Measurements from ENCODE around the gene TTYH2.

Gene TTYH2

DNA sequence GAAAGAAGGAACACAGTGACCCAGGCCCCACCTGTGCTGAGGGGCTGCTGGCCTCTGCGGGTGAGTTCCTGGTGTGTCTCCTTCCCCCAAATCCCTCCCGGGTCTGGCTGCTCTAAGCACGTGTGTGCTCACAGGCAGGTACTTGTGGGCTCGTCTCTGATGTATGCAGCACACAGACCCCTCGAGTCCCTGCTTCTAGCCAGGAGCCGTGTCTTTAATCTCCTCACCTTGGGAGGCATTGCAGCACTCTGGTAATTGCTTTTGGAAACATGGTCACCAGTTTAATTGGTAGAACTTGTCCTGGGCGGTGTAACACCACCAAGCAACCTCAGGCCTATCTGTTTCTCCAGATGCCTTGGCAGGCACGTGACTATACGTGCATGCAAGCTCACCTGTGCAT, 18.7 kb upstream of the TTYH2 start:
- DNase-seq, result no peak

DNA sequence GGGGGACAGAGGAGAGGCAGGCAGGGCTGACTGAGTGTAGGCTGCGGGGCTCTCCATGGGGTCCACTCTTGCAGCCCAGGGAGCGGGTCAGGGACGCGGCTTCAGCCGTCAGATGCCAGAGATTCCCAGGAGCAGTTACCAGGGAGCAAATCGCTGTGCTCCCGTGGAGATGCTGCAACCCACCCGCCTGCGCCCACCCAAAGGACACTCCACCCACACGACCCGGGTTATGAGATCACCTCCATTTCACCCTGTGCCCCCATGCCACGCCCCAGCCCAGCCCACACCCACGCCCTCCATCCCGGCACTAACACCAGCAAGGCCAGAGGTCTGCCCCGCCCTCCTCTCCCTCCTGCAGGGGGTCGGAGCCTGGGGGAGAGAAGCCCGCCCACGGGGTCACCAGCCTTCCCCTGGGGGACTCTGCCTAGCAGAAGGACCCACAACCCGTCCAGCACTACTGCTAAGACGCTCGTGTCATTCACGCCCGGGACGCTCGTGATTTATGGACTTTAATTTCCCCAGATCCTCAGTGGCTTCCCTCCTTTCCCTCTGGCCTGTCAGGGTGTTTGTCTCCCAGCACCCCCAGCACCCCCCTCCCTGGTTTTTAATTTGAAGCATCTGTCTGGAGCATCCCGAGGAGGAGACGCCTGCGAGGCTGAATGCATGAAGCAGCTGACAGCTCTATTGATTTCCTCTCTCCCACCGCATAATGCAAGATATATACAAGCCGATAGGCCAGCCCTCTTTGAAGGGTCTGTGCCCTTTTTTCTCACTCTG, 16.6 kb upstream of the TTYH2 start:
- no peak for DNase-seq

DNA sequence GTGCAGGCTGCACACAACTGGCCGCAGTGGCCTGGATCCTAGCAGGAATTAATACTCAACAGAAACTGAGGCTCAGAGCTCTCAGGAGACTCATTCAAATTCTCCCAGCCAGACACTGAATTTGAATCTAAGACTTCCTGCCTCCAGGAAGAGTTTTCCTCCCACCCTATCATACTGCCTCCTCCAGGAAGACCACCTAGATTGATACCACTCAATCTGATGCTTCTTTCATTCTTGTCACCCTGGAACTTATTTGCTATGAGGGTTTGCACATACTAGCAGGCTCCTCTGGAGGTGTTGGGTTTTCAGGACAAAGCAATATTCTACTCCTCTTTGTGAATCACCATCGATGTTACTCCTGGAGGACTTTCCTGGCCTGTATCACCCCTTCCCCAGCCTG, 15.6 kb upstream of the TTYH2 start:
- no peak for DNase-seq

DNA sequence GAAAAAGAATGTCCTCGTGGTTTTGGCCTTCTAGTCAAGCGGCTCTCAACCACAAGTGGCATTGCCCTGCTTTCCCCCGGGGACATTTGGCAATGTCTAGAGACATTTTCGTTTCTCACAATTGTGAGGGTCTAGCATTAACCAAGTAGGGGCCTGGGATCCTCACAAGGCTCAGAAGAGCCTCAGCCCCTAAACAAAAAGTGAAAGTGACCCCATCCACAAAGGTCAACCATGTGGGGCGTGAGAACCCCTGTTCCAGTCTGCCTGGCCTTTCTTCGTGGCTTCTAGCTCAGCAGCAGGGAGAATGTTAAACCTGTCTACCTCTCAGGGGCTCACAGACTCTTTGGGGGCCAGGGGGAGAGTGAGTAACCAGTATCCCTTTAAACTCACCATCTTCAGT, 14.7 kb upstream of the TTYH2 start:
- DNase-seq, result no peak

DNA sequence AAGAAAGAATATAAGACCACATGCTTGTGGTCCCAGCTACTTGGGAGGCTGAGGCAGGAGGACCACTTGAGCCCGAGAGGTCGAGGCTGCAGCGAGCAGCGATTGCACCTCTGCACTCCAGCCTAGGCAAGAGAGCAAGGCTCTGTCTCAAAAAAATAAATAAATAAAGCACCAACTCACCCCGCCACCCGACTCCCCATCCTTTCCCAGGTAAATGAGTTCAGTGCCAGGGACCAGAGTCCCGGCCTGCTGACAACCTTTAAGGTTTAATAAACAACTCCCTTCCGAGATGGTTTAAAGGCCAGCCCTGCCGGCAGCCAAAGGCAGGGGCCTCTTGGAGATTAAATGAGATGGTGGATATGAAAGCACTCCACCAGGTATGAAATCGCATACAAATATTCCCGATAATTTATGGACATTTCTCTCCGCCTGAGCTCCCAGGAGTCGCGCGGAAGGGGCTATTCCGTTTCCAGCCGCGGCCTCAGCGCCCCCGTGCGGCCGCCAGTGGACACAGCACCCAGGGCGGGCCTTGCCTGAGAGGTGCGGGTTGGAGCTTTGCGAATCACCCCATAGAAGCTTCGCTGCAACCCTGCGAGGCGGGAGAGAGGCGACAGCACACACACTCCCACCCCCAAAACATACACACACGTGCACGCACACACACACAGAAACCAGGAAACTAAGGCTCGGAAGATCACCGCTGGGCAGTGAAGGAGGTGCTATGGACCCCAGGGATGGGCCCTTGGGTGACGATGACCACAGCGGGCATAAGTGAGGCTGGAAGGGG, 13.9 kb upstream of the TTYH2 start:
- DNase-seq, result peak in 1 of 2 experiments; percentile 29

DNA sequence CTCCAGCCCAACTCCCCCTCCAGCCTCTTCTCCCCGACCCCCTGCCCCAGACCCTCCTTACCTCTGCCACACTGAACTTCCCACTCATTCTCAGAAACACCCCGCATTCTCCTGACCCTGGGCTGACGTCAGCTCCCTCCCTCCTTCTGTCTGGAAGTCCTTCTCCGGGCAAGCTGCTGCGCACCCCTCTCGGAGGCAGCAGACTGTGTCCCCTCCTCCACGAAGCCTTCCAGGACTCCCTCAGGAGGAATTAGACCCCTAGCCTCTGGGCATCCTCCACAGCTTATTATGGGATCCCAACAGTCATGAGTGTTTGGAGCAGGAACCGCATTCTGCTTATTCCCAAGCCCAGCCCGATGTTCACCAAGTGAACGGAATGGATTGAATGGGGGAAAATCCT, 13.3 kb upstream of the TTYH2 start:
- no peak for DNase-seq

DNA sequence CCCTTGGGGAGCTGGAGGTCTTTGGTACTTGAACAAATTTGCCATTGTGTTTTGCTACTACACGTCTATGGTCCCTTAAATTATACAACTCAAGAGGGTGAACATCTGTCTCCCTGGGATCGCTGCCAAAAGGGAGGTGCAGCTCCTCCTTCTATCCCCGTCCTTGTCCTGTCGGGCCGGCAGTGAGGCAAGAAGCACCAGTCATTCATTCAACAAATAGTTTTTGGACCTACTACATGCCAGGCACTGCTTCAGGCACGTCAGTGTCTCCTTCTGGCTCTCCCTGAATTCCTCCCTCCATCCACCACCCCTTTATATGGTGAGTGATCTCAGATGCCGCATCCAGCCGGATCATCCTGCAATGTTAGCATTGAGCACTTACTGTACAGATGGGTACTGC, 12.1 kb upstream of the TTYH2 start:
- no peak for DNase-seq

DNA sequence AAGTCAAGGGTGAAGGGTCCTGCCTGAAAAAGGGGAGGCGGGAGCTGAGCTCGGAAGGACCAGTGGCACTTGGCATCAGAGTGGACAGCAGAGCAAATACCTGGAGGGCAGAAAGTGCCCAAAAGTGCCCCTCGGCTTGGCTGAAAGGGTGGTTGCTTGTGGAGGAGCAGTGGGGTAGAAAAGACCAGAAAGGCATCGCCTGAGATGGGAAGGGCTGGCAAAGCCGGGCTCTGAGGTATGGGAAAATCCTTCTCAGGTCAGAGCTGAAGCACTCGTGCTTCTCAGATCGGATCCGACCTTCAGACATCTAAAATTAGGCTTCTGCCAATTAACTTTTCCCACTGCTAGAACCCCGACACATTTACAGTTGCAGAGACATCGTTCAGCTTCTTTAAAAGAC, 11.4 kb upstream of the TTYH2 start:
- no peak for DNase-seq

DNA sequence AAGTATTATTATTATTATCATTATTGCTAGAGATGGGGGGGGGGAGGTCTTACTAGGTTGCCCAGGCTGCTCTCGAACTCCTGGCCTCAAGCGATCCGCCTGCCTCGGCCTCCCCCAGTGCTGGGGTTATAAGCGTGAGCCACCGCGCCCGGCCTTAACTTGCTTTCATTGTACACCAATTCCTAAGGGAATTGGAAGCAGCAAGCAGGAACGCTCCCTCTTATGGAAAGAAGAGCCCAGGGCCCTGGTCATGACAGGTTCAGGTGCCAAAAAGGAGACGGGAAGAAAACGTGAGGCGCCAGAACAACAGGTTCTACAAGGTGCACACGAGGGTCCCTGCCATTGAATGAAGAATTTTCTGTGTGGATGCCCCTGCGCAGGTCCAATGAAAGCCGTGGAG, 10.4 kb upstream of the TTYH2 start:
- DNase-seq, result no peak

DNA sequence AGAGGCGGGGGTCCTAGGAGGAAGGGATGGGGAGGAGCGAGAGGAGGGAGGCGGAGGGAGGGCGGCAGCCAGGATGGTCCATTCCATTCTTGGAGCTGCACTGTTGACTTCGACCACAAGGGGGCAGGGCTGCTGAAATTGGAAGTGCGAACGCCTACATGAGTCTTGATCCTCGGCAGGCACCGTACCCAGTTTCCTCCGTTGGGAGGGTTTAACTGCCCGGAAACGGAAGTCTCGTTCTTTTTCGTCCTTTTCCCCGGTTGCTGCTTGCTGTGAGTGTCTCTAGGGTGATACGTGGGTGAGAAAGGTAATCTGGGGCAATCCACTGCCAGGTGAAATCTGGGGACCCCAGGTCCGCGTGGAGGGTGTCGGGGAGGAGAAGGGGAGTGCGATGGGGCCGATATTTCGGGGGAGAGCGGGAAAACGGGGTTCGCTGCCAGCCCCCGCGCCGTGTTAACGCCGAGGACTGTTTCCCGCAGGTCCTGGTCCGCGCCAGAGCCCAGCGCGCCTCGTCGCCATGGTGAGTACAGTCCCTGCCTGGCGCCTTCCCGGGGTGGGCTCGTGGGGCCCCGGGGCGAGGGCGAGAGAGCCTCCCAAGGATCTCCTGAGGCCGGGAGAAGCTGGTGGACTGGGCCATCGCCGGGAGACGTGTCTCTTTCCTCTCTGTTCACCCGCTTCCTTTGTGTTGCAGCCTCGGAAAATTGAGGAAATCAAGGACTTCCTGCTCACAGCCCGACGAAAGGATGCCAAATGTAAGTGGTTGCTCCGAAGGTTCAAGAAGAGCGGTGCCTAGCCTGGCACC, 9.7 kb upstream of the TTYH2 start, which contains the start of gene RPL38:
Gene RPL38 (plus strand): TSS at position 240 of the 802 bp plus-strand sequence. CDS start 278 bp downstream, at position 518.
- peak; percentile 80 to 93 for DNase-seq

DNA sequence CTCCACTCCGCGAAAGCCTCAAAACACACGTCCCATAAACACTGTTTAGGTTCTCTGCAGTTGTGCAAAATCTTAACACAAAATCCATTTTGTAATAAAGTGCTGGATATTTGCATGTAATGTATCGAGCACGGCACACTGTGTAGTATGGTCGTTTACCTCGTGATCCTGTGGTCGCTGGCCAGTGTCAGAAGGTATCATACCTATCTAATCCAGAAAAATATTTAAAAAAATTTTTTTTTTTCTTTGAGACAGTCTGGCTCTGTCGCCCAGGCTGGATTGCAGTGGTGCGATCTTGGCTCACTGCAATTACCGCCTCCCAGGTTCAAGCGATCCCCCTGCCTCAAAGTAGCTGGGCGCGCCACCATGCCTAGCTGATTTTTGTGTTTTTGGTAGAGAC, 8.9 kb upstream of the TTYH2 start:
- DNase-seq, result no peak

DNA sequence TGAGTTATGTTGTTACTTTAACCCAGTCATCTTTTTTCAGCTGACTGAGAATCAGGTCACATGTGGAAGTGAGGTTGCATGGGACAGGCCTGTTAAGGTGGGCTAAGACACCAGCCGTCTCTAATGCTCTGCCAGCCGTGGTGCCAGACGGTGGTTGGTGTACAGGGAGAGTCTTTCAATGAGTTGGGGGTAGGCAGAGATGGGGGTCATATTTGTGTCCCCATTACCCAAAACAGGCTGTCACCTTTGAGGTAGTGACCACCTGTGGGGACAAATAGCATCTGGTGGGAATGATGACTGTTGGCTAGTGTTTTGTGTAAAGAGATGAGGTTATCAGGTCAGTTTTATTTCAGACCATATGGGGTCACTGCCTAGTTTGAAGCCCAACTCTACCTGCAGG, 8.1 kb upstream of the TTYH2 start:
- DNase-seq, result no peak

DNA sequence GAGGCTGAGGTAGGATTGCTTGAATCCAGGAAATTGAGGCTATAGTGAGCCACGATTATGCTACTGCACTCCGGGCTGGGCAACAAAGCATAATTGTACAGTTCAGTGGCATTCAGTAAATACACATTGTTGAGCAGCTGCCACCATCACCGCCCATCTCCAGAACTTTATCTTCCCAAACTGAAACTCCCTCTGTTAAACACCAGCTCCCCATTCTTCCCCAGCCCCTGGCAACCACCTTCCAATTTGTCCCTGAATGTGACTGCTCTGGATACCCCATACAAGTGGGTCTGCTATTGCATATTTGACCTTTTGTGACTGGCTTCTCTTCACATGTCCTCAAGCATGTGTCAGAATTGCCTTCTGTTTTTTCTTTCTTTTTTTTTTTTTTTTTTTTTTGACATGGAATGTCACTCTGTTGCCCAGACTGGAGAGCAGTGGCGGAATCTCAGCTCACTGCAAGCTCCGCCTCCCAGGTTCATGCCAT, 7.0 kb upstream of the TTYH2 start:
- no peak for DNase-seq

DNA sequence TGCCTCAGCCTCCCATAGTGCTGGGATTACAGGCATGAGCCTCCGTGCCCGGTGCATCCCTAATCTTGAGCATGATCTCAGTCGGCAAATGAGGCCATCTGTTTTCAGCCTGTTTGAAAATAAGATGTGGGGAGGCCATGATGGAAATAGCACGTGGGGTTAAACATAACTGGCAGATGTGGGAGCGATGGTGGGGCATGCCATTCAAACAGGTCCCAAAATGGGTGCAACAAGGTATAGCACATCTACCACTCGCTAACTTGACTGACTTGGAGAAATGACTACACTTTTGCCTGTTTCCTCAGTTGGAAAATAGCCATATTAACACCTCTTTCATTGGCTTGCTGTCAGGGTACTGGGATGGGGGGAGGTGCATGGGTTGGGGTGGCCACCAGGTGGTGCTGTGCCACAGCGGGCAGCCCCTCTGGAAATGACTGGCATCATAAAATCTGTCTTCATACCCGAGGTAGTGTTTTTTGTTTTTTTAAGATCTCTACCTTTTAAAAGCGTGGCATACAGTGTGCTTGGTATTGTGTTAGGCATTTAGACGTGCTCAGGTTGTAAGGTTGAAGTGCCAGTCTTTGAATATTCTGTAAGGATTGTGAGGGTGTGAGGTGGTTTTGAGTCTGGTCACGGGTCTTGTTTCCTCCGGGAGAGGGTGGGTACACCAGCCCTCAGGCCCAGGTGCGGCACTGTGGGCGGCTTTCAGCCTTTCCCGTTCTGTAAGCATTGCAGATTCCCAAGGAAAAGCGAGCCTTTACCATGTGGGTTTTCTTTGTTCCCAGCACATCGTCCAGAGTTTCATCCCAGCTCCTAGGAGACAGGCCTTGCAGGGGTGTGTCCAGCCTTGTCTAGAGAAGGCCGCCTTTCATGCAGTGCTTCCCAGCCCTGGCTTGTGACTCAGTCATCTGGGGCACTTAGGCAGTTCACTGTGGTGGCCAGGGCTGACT, 2.9 kb upstream of the TTYH2 start:
- DNase-seq, result peak in 1 of 2 experiments; percentile 68

DNA sequence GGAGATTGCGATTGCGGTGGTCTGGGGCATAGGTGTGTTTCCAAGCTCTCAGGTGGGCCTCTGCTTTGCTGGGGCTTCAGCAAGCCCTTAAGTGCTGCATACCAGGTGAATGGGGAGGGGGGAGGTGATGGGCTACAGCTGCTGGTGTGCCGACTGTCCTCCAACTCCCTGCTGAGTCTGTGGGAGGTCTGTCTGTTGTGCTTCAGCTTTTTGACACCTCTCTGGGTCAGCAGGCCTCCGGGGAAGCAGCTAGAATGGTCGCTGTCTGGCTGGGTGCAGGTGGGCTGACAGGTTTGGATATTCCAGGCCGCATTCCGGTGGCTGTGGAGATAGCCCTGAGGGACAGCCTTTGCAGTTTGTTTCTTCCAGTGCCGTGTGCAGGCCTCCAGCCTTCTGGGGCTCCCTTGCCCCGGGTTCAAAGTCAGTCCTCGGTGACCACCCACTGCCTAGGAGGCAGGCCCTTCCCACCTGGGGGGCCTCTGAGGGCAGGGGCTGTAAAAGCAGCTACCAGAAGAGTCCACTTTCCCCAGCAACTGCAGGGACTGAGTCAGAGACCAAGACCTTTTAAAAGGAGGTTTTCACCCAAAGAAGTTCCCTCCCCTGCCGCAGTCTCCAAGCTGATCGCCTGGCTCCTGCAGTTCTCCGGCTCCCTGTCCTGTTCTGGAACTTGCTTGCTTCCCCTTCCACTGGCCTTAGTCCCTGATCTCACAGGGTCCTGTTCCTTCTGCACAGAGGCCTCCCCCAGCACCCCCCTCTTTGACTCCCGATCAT, 2.0 kb upstream of the TTYH2 start:
- DNase-seq, result no peak

DNA sequence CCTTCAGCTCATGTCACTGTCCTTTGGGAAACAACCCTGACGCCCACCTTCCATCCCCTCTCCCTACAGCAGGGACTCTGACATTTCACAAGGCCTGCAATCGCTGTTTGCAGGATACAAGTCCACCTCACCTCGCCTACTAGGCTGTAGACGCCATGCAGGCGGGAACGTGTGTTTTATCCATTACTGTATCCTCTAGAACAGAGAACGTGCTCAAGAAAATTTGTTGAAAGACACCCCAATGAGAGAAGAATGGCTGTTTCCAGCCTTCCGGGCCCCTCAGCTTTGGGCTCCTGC, 1.5 kb upstream of the TTYH2 start:
- no peak for DNase-seq

DNA sequence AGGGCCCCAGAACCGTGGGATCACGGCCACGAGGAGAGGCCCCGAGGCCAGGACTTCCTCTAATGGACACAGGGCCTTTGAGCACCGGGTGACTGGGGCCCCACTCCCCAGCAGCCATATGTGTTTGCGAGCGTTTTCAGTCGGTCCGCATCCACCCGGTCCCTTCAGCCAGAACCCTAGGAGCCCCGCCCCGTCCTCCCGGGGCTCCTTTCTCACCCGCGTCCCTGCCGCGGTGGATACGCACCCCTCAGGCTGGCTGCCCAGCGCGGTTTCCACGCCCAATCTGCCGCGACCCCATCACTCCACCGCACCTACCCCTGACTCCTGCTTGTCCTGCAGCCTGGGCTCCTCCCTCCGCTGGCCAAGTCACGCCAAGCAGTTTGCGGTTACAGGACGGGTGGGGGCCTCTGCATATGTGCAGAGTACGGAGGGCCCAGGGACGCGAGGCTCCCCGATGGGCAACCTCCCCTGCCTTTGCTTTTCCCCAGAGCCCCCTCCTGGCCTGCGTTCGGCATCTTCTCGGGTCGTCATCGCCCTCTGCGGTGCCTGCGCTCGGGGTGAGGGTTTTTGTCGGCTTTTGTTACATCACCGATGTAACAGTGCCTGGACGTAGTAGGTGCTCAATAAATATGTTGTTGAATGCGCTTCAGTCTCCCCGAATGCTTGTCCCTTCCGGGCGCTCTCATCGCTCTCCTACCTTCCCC, 1.0 kb upstream of the TTYH2 start:
- no peak for DNase-seq

DNA sequence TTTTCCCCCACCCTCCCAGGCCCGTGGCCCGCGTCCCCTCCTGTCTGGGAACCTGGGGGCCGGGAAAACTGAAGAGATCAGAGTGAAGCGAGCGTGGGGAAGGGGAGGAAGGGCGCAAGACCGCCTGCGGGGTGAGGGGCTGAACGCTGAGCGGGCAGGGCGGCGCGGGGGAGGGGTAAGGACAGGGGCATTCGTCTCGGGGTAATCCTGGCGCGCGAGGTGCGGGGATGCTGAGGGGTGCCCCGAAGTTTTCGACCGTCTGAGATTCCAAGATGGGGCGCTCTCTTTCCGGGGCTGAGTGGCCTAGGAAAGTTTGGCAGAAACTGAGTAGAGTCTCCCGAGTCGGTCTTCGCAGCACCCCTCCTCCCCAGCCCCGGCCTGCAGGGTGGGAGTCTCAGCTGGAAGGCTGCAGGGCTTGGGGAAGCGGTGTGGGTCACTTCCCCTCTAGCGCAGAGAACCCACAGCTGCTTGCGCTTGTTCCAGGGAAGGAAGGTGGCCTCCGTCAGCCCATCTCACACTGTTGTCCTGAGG, 555 bp downstream of the TTYH2 start:
- no peak for DNase-seq

DNA sequence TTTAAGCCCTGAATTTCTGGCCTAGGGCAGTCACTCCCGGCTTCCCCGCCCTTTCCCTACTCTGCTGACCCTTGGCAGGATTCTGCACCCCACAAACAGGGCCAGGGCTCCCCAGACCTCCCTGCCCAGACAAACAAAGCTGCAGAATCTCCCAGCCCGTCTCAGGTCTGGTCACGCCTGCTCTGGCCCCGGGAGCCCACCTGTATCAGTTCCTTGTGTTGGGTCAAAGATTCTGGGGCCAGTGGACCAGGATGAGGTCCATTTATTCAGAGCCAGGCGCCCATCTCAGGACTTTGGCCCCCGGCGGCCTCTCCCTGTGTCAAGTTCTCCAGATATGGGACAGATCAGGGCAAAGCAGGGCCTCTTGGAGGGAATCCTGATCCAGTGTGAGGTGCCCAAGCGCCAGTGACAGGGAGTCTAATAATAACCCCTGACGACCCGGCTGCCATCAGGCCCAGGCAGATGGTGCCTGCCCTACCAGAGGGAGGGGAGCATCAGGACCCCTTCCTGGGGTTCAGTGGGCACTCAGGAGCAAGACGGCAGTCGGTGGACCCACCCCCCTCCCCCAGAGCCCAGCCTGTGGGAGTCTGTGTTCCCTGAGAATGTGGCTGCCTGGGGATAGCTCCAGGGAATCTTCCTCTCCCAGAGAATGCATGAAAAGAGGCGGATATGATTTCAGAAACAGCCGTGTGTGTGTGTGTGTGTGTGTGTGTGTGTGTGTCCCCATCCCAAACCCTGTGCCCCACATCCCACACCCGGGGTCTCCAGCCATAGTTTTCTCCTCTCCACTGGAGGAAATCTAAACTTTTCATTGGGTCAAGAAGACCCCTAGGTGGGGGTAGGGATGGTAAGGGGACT, 1.3 kb downstream of the TTYH2 start:
- no peak for DNase-seq

DNA sequence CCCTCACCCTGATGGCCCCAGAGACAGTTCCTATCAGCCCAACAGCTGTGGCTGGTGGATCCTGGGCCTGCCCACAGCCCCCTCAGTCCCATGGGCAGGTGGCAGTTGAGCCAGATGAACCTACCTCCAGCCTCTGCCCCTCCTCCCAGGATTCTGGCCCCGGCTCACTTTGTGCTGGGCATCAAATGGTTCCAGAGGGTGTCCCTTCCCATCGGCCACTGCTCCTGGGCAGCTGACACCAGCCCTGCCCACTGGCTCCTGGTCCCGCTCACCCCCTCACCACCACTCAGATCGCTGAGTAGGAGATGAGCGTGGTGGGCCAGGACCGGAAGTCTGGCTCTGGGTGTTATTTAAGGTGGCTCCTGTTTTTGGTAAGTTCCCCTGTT, 2.0 kb downstream of the TTYH2 start:
- DNase-seq, result no peak
